OCI-LY1 (cell line): Measurements from ENCODE around the gene MRPL52.

ENCODE experiments used
- CTCF ChIP-seq: fragments of 200-600 bp; sonication (generic), shearing (Covaris generic); IDR thresholded peaks from 2 replicates; pipeline ENCODE4 v1.5.1; 2017; ENCODE audit warnings: mild to moderate bottlenecking, antibody characterized with exemption, low read length, moderate library complexity, mixed read lengths
- EZH2 ChIP-seq: fragments of 200-600 bp; sonication (generic), shearing (Covaris generic); IDR thresholded peaks from 2 replicates; pipeline ENCODE4 v1.8.0; 2017; ENCODE audit warnings: borderline replicate concordance, mixed run types, mild to moderate bottlenecking, antibody characterized with exemption, low read length, moderate library complexity, mixed read lengths

DNA sequence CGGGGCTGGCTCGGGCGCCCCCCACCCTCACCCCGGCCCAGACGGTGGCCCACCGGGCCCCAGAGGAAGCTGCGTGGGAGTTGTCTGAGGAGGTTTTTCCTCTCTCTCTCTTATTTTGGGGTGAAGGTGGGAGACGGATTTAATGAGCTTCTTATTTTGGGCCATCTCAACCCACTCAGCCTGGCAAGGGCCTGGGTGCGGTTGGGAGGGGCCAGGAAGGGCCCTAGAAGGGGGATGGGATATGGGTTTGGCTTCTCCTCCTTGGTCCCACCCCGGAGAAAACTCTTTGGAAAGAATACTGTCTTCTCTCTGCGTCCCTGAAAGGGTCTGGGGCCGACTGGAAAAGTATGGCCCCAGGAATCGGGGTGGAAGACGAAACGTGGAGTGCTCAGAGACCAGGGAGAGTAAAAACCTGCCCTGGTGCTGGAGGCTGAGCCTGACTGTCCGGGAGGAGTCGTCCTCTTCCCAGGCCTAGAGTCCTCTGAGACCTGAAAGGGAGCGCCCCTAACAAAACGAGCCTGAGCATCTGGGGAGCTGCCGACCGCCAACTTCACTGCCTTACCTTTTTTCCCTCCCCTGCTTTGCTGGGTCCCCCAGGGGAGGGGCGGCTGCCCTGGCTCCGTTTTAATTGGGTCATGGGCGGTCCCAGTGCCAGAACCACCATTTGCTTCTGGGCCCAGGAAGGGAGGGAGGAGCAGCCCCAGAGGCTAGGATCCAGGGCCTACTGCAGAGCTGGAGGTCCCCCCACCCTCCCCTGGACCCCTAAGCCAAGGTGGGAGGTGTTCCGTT lies 8.3 kb downstream of the MRPL52 start:
- TF ChIP-seq EZH2 (no peak), CTCF (no peak)
